GM21786 (cell line): Measurements from ENCODE around the gene RTCB.

Experiments
- ATAC-seq: cut with Tn5 transposase; IDR thresholded peaks from one replicate; pipeline ENCODE4 v1.9.1; 2021; ENCODE audit not compliant: unreplicated experiment

Gene RTCB

DNA sequence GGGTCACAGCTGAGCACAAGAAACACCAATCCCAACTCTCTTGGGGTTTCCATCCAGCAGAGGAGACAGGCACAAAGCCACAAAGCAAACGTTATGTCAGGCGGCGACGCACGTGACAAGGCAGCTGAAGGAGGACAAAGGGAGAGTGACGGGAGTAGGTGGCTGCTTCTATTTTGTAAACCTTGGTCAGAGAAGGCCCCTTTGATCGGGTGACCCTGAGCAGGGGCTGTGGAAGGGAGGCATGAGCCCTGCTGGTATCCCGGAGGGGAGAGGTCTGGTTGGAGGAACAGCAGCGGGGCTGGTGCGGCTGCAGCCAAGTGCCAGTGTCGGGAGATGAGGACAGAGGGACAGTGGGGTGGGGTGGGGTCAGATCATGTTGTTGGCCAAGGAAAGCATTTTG is 71.6 kb downstream of the RTCB start:
- ATAC-seq = no peak

DNA sequence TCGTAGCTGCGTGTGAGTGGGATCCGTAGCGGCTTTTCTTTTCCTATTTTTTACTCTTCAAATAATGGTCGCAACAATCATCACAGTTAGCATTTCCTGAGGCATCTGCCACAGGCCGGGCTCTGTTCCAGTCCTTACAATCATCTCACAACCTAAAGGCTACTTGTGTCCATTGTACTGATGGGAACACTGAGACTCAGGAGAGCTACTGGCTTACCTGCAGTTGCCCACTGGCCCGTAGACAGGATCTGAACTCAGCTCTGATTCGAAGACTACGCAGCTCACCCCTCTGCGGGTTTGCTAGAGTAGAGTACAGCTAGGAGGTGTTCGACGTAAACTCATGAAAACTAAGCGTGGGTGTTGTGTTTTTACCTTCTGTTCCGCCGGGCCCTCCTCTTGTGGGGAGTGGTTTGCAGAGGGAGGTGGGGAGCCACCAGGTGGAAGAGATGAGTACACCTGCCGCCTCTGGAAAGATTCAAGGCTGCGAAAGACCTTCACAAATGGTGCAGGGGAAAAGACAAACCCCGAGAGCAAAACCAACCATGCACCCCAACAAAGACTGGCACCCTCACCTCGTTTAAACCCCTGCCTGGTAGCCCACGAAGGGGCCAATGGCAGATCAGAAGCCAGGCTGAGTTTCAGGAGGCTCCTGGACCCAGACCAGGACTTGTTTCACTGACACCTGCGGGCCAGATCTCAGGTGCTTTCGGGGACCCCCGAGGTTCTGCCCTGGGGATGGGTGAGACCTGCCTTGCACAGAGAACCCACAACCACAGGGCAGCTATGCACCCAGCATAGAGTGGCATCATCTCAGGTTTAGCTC is 72.6 kb downstream of the RTCB start:
- ATAC-seq = no peak

DNA sequence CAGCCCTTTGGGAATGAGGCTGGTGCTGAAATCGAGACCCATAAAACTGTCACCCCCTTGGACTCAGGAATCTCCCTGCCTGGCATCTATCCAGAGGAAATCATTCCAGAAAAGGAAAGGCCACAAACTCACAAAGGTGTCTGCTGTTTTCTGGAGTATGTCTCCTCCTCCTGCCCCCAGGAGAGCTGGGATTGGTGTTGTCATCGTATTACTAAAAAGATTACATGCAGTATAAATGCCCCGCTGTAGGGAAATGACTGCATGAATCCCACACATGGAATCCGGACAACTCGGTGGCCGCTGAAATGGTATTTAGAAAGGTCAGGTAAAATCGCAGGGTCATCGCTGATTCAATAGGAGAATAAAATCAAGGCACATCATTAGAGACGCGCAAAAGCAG is 73.3 kb downstream of the RTCB start:
- ATAC-seq = no peak
